CD14-positive monocyte (primary cell): ENCODE data around the gene MSI2. TPM values are rescaled to one million over a fixed set of nuclear protein-coding genes. Genes with fewer than 3 reads are reported as not detected.

Experiments used
- DNase-seq, 3 donors: peaks; one replicate each; pipeline ENCODE4 v3.0.0-alpha.2; 2011 to 2022
- H2AFZ ChIP-seq: 2 replicates; pipeline ENCODE4 v1.6.0; 2012; ENCODE audit warnings: mild to moderate bottlenecking, low read depth, low read length, inconsistent platforms; ENCODE audit not compliant: insufficient read depth, poor library complexity, severe bottlenecking
- H3K27ac ChIP-seq, 2 donors: 1 replicate in 1 of 2; 2 replicates in 1 of 2; pipeline ENCODE4 v1.5.1; 2012 to 2013; ENCODE audit warnings: low read length in 2 of 2, control low read depth in 1 of 2, inconsistent platforms in 1 of 2, low read depth in 1 of 2, mild to moderate bottlenecking in 1 of 2
- H3K27me3 ChIP-seq, 2 donors: one replicate each; pipeline versions ENCODE4 v1.6.0 to v1.6.1; 2011 to 2013; ENCODE audit warnings: low read length in 2 of 2; ENCODE audit not compliant: control insufficient read depth in 2 of 2, insufficient read depth in 2 of 2
- H3K36me3 ChIP-seq, 2 donors: replicated peaks in 1 of 2; 1 replicate in 1 of 2; 2 replicates in 1 of 2; pipeline versions ENCODE4 v1.5.1 to v1.6.1; 2012 to 2013; ENCODE audit warnings: low read length in 2 of 2, control low read depth in 1 of 2, inconsistent platforms in 1 of 2, mild to moderate bottlenecking in 1 of 2; ENCODE audit not compliant: insufficient read depth in 2 of 2, control insufficient read depth in 1 of 2
- H3K4me1 ChIP-seq, 2 donors: 1 replicate in 1 of 2; 2 replicates in 1 of 2; pipeline versions ENCODE4 v1.5.1 to v1.6.1; 2012 to 2013; ENCODE audit warnings: low read length in 2 of 2, control low read depth in 1 of 2, inconsistent platforms in 1 of 2, mild to moderate bottlenecking in 1 of 2, moderate library complexity in 1 of 2; ENCODE audit not compliant: insufficient read depth in 2 of 2, control insufficient read depth in 1 of 2
- H3K4me2 ChIP-seq: replicated peaks from 2 replicates; pipeline ENCODE3; 2012; ENCODE audit warnings: low read length, moderate library complexity, mild to moderate bottlenecking; ENCODE audit not compliant: poor library complexity, severe bottlenecking; ENCODE audit errors: extremely low read depth
- H3K4me3 ChIP-seq, 3 experiments: fragments of 200-600 bp in 1 of 3; sonication (generic) in 1 of 3; replicated peaks in 1 of 3; 1 replicate in 2 of 3; 2 replicates in 1 of 3; pipeline ENCODE4 v1.5.1; 2011 to 2013; ENCODE audit warnings: low read length in 3 of 3, mild to moderate bottlenecking in 3 of 3, control low read depth in 2 of 3, low read depth in 2 of 3, inconsistent platforms in 1 of 3, moderate library complexity in 1 of 3
- H3K79me2 ChIP-seq: 2 replicates; pipeline ENCODE4 v1.6.0; 2012; ENCODE audit warnings: mild to moderate bottlenecking, control low read depth, inconsistent platforms, low read length, moderate library complexity; ENCODE audit not compliant: insufficient read depth
- H3K9ac ChIP-seq: 2 replicates; pipeline ENCODE4 v1.6.0; 2017; ENCODE audit warnings: low read length, mild to moderate bottlenecking; ENCODE audit not compliant: insufficient read depth, poor library complexity, severe bottlenecking
- H3K9me3 ChIP-seq, 2 donors: replicated peaks in 1 of 2; 1 replicate in 1 of 2; 2 replicates in 1 of 2; pipeline versions ENCODE4 v1.5.1 to v1.6.1; 2012 to 2013; ENCODE audit warnings: low read length in 2 of 2, control low read depth in 1 of 2; ENCODE audit not compliant: control insufficient read depth in 1 of 2, insufficient read depth in 1 of 2
- H4K20me1 ChIP-seq: 2 replicates; pipeline ENCODE4 v1.6.0; 2012; ENCODE audit warnings: mild to moderate bottlenecking, low read length, control low read depth, moderate library complexity; ENCODE audit not compliant: insufficient read depth
- H3K27ac Mint-ChIP-seq, 7 donors: one replicate each; pipeline ENCODE4 v1.8.0; 2020; ENCODE audit warnings: mild to moderate bottlenecking in 7 of 7, mixed read lengths in 7 of 7, moderate library complexity in 6 of 7, inconsistent platforms in 2 of 7
- H3K27me3 Mint-ChIP-seq, 3 donors: one replicate each; pipeline ENCODE4 v1.8.0; 2021 to 2022; ENCODE audit warnings: low read depth in 3 of 3, mild to moderate bottlenecking in 3 of 3, mixed read lengths in 3 of 3, moderate library complexity in 3 of 3, inconsistent platforms in 1 of 3
- H3K36me3 Mint-ChIP-seq, 2 donors: one replicate each; pipeline ENCODE4 v1.8.0; 2020; ENCODE audit warnings: mixed read lengths in 2 of 2, inconsistent platforms in 1 of 2, mild to moderate bottlenecking in 1 of 2
- H3K4me1 Mint-ChIP-seq: one replicate; pipeline ENCODE4 v1.8.0; 2020; ENCODE audit warnings: mild to moderate bottlenecking, mixed read lengths
- H3K4me3 Mint-ChIP-seq, 2 donors: one replicate each; pipeline ENCODE4 v1.8.0; 2020; ENCODE audit warnings: mild to moderate bottlenecking in 2 of 2, mixed read lengths in 2 of 2, moderate library complexity in 1 of 2
- H3K9me3 Mint-ChIP-seq, 7 donors: one replicate each; pipeline ENCODE4 v1.8.0; 2020 to 2022; ENCODE audit warnings: mixed read lengths in 7 of 7, mild to moderate bottlenecking in 6 of 7, moderate library complexity in 6 of 7, inconsistent platforms in 2 of 7
- CTCF ChIP-seq: fragments of 200-600 bp; IDR thresholded peaks from one replicate; pipeline ENCODE4 v1.8.0; 2022; ENCODE audit warnings: antibody characterized with exemption, mild to moderate bottlenecking
- WGBS: methylation state at CpG from one replicate; pipeline ENCODE4 v1.1.5; 2013; ENCODE audit warnings: missing lambda C conversion rate; ENCODE audit not compliant: insufficient coverage; 5-methylcytosine and 5-hydroxymethylcytosine counted together
- intact Hi-C, 2 donors: fragments of 100-400 bp; cut with micrococcal nuclease; formaldehyde crosslinking; loops; one replicate each; pipeline versions ENCODE4 v1.15.0 to v1.15.1; 2023
- polyA plus RNA-seq, 3 donors: library from polyadenylated mRNA; depleted of rRNA in 1 of 3; unstranded in 2 of 3; stranded (reverse) in 1 of 3; fragments of 300-500 nt in 2 of 3; fragments of >200 nt in 1 of 3; fragmentation: Illumina TruSeq in 2 of 3; gene quantifications; 1 replicate in 2 of 3; 2 replicates in 1 of 3; pipeline ENCODE4 v1.2.3, GENCODE V29; 2012 to 2021

Gene MSI2
- polyA plus RNA-seq, 3 donors = 0.20 to 6.6 (median 0.37) TPM

DNA sequence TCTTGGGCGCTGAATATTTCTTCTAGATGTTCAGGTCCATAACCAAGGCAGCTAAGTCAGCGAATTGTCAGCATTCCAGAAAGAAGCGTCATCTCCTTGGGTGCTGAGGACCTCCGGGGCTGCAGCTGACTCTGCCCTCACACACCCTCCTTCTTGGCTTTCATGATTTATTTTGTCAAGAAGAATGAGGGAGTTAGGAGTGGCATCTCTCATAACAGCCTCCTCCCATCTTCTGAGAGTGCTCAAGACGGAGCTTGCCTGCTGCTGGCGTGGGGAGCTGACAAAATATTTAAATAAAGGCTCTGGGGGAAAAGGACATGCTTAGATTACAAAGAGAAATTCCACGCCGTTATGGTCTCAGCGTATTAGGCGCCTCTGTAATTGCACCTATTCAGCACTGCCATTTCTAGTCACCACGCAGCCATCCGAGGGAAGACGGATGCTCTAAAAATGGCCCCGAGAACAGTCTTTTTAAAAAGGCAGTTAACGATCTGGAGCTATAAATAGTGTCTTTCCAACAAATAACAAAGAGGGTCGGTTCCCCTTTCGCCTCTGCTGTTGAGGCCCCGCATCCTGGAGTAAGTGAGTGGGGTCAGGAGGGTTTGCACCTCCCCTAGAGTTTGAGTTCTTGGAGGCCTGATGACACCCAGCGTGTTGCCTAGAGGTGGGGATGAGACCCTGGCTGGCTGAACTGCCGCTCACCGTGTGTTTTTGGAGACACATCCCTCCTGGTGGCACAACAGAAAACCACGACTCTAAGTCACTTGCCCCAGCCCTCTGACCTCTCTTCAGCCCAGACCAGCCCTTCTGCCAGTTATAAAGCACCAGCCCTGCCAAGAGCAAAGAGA is 301.7 kb downstream of the MSI2 start:
- Histone ChIP-seq H3K27me3 (peaks cover 0 to 3% of the 10 kb centered on the region in 2 donors), H3K9me3 (no peaks in the 10 kb centered on the region), H3K79me2 (no peaks in the 10 kb centered on the region), H3K4me2 (no peak overlapping the region), H3K36me3 (no peaks in the 10 kb centered on the region), H3K4me3 (no peak overlapping the region), H2AFZ (no peak overlapping the region), H3K4me1 (peaks cover 46 to 60% of the 10 kb centered on the region in 2 donors), H4K20me1 (no peaks in the 10 kb centered on the region), H3K9ac (no peak overlapping the region), H3K27ac (no peak overlapping the region)
- peak overlapping the region in 1 of 2 donors; percentile 4 for H3K4me3 Mint-ChIP-seq
- peak overlapping the region in 1 of 7 donors; percentile 40 for H3K27ac Mint-ChIP-seq
- DNase-seq = no peak
- H3K4me1 Mint-ChIP-seq = peaks cover 85% of the 10 kb centered on the region
- peaks cover 0 to 2% of the 10 kb centered on the region in 2 donors for H3K36me3 Mint-ChIP-seq
- 8% methylated on average over 9 of the region's 22 CpGs for WGBS
- intact Hi-C loops = no loop called here
- H3K9me3 Mint-ChIP-seq = no peaks in the 10 kb centered on the region
- H3K27me3 Mint-ChIP-seq = peaks cover 7 to 16% (median 12%) of the 10 kb centered on the region in 3 donors
- no peak for TF ChIP-seq CTCF

DNA sequence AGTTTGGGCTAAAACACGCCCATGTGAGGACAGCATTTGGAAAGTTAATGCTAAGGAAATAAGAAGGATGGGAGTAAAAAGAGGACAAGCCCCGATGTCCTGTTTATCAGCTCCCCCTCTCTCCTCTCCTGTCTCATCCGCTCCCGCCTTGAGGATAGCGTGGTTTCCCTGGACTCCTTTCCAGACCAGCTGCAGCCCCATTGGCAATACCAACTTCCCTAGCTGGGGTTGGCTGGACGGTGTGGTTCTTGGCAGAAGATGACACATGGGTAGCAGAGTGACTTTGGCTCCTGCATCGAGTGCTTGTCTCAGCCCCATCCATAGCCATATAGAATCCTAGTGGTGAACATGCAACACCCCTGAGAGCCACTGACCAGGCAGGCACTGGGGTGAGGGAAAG is 302.9 kb downstream of the MSI2 start:
- WGBS = no CpG with 5 or more reads among the region's 7 CpGs
- Mint-ChIP-seq H3K4me1 (peaks cover 73% of the 10 kb centered on the region), H3K4me3 (no peak overlapping the region), H3K27ac (peak overlapping the region in 1 of 7 donors; percentile 26), H3K36me3 (no peaks in the 10 kb centered on the region), H3K9me3 (no peaks in the 10 kb centered on the region), H3K27me3 (peaks cover 2 to 9% (median 3%) of the 10 kb centered on the region in 3 donors)
- H3K4me2 ChIP-seq = no peak overlapping the region
- TF ChIP-seq CTCF = no peak
- no peak overlapping the region for H3K4me3 ChIP-seq
- peaks cover 38 to 48% of the 10 kb centered on the region in 2 donors for H3K4me1 ChIP-seq
- H4K20me1 ChIP-seq = no peaks in the 10 kb centered on the region
- intact Hi-C loops = no loop called here
- no peaks in the 10 kb centered on the region for H3K9me3 ChIP-seq
- no peaks in the 10 kb centered on the region for H3K27me3 ChIP-seq
- H3K27ac ChIP-seq = no peak overlapping the region
- no peaks in the 10 kb centered on the region for H3K79me2 ChIP-seq
- DNase-seq = no peak
- no peaks in the 10 kb centered on the region for H3K36me3 ChIP-seq
- H3K9ac ChIP-seq = no peak overlapping the region
- no peak overlapping the region for H2AFZ ChIP-seq
